IMR-90 (cell line): ENCODE results near the gene TAS2R4. TPM values are rescaled to one million over a fixed set of nuclear protein-coding genes. Genes with fewer than 3 reads are reported as not detected.

Source experiments
- ATAC-seq: fragments of 200-7000 bp; cut with Tn5 transposase; 2 replicates; pipeline ENCODE4 v1.9.1; 2020; ENCODE audit warnings: low read depth, mild to moderate bottlenecking, moderate library complexity
- Bru-seq: library from RNA; stranded (reverse); fragments of 400-500 nt; gene quantifications from one replicate; lab custom pipeline; 2021; lab: Mats Ljungman, UMichigan
- BruChase-seq, 2 experiments: library from RNA; stranded (reverse); fragments of 400-500 nt; gene quantifications; one replicate each; lab custom pipeline; 2021; lab: Mats Ljungman, UMichigan
- BruUV-seq: library from RNA; stranded (reverse); fragments of 400-500 nt; replicated peaks from 2 replicates; lab custom pipeline; 2021; lab: Mats Ljungman, UMichigan
- CTCF ChIA-PET: fragments of 300-600 bp; formaldehyde crosslinking; extraction: SDS; loops from one replicate; lab custom pipeline; 2021; ENCODE audit warnings: antibody characterized with exemption; lab: Yijun Ruan, JAX
- POLR2A ChIA-PET: fragments of 300-600 bp; sonication (Branson Sonifier 250); formaldehyde crosslinking; loops from one replicate; lab custom pipeline; 2022; ENCODE audit warnings: antibody characterized with exemption; ENCODE audit not compliant: unreplicated experiment; lab: Charles Lee
- DNase-seq: peaks from one replicate; pipeline ENCODE4 v3.0.0; 2013
- H2AFZ ChIP-seq: replicated peaks from 2 replicates; pipeline ENCODE3; 2013; ENCODE audit warnings: low read length, mild to moderate bottlenecking; ENCODE audit not compliant: poor library complexity
- H2AK5ac ChIP-seq: 2 replicates; pipeline ENCODE4 v1.6.1; 2013; ENCODE audit warnings: low read depth, low read length, inconsistent platforms
- H2AK9ac ChIP-seq: replicated peaks from 2 replicates; pipeline ENCODE3; 2013; ENCODE audit warnings: mild to moderate bottlenecking, low read depth, low read length, moderate library complexity; ENCODE audit not compliant: poor library complexity
- H2BK120ac ChIP-seq: 2 replicates; pipeline ENCODE4 v1.6.1; 2013; ENCODE audit warnings: low read depth, low read length, inconsistent platforms
- H2BK15ac ChIP-seq: 3 replicates; pipeline ENCODE4 v1.6.1; 2013; ENCODE audit warnings: low read depth, low read length, inconsistent platforms
- H2BK20ac ChIP-seq: 2 replicates; pipeline ENCODE4 v1.6.1; 2013; ENCODE audit warnings: low read depth, mild to moderate bottlenecking, inconsistent platforms, low read length, moderate library complexity
- H2BK5ac ChIP-seq: 2 replicates; pipeline ENCODE4 v1.6.1; 2013; ENCODE audit warnings: mild to moderate bottlenecking, low read depth, low read length, inconsistent platforms; ENCODE audit not compliant: poor library complexity, severe bottlenecking
- H3K14ac ChIP-seq: replicated peaks from 2 replicates; pipeline ENCODE4 v1.6.1; 2013; ENCODE audit warnings: low read depth, low read length, inconsistent platforms
- H3K18ac ChIP-seq: 2 replicates; pipeline ENCODE4 v1.6.1; 2013; ENCODE audit warnings: low read depth, low read length, control low read depth
- H3K23ac ChIP-seq: 2 replicates; pipeline ENCODE4 v1.6.1; 2013; ENCODE audit warnings: low read depth, low read length, inconsistent platforms
- H3K27ac ChIP-seq: 2 replicates; pipeline ENCODE4 v1.5.1; 2013; ENCODE audit warnings: mild to moderate bottlenecking, control low read depth, low read length; ENCODE audit not compliant: insufficient read depth
- H3K27me3 ChIP-seq: 2 replicates; pipeline ENCODE4 v1.6.1; 2013; ENCODE audit warnings: low read length; ENCODE audit not compliant: control insufficient read depth, insufficient read depth
- H3K36me3 ChIP-seq: 2 replicates; pipeline ENCODE4 v1.6.1; 2013; ENCODE audit warnings: low read length, mixed read lengths; ENCODE audit not compliant: control insufficient read depth, insufficient read depth
- H3K4ac ChIP-seq: 2 replicates; pipeline ENCODE4 v1.6.1; 2013; ENCODE audit warnings: low read depth, low read length, inconsistent platforms
- H3K4me1 ChIP-seq: 2 replicates; pipeline ENCODE4 v1.6.1; 2013; ENCODE audit warnings: low read length, mixed read lengths; ENCODE audit not compliant: control insufficient read depth, insufficient read depth
- H3K4me2 ChIP-seq: 2 replicates; pipeline ENCODE4 v1.6.1; 2013; ENCODE audit warnings: low read depth, mild to moderate bottlenecking, control low read depth, low read length, moderate library complexity
- H3K4me3 ChIP-seq: 2 replicates; pipeline ENCODE4 v1.5.1; 2013; ENCODE audit warnings: low read depth, mild to moderate bottlenecking, control low read depth, low read length, moderate library complexity; ENCODE audit not compliant: insufficient read depth
- H3K56ac ChIP-seq: 2 replicates; pipeline ENCODE4 v1.6.1; 2013; ENCODE audit warnings: low read length, inconsistent platforms; ENCODE audit not compliant: insufficient read depth; ENCODE audit errors: extremely low read depth
- H3K79me1 ChIP-seq, 2 experiments: 2 replicates each; pipeline ENCODE4 v1.6.1; 2013; ENCODE audit warnings: low read length in 2 of 2, inconsistent platforms in 1 of 2, low read depth in 1 of 2
- H3K9ac ChIP-seq: 2 replicates; pipeline ENCODE4 v1.6.1; 2013; ENCODE audit warnings: low read depth, low read length, control low read depth
- H3K9me1 ChIP-seq: 2 replicates; pipeline ENCODE4 v1.6.1; 2013; ENCODE audit warnings: low read length, inconsistent platforms; ENCODE audit not compliant: insufficient read depth
- H3K9me3 ChIP-seq: 2 replicates; pipeline ENCODE4 v1.6.1; 2013; ENCODE audit warnings: low read length; ENCODE audit not compliant: control insufficient read depth, insufficient read depth
- H4K20me1 ChIP-seq: 2 replicates; pipeline ENCODE4 v1.6.1; 2013; ENCODE audit warnings: low read length, inconsistent platforms; ENCODE audit not compliant: insufficient read depth
- H4K5ac ChIP-seq: 2 replicates; pipeline ENCODE4 v1.6.1; 2013; ENCODE audit warnings: mild to moderate bottlenecking, low read depth, low read length, control low read depth
- H4K8ac ChIP-seq, 2 experiments: 2 replicates each; pipeline ENCODE4 v1.6.1; 2013; ENCODE audit warnings: low read depth in 2 of 2, low read length in 2 of 2, control low read depth in 1 of 2, inconsistent platforms in 1 of 2
- H4K91ac ChIP-seq: 2 replicates; pipeline ENCODE4 v1.6.1; 2013; ENCODE audit warnings: low read depth, low read length, inconsistent platforms; ENCODE audit not compliant: insufficient read depth
- POLR2A ChIP-seq: IDR thresholded peaks from 2 replicates; pipeline ENCODE4 v1.6.1; 2012; ENCODE audit warnings: mild to moderate bottlenecking, low read depth, low read length
- USF2 ChIP-seq: fragments of 150-350 bp; IDR thresholded peaks from 2 replicates; pipeline ENCODE4 v1.6.1; 2017; ENCODE audit warnings: mild to moderate bottlenecking, antibody characterized with exemption, low read length, low read depth
- WGBS, 2 experiments: methylation state at CpG; one replicate each; pipeline versions ENCODE4 v1.1.5 to v1.1.7; 2013; ENCODE audit warnings: missing lambda C conversion rate in 2 of 2; ENCODE audit not compliant: insufficient read length in 1 of 2; ENCODE audit errors: extremely low coverage in 2 of 2; 5-methylcytosine and 5-hydroxymethylcytosine counted together
- dilution Hi-C: fragments of 300-500 bp; cut with HindIII; formaldehyde crosslinking; loops from one replicate; pipeline ENCODE4 v1.14.3; 2018; ENCODE audit warnings: low sequenced_read_pairs; ENCODE audit not compliant: unreplicated experiment
- in situ Hi-C: fragments of 300-500 bp; cut with MboI; formaldehyde crosslinking; loops from 3 replicates; pipeline ENCODE4 v1.14.3; 2019; ENCODE audit warnings: low sequenced_read_pairs, inconsistent platforms, mixed read lengths
- intact Hi-C: fragments of 100-400 bp; cut with micrococcal nuclease; formaldehyde crosslinking; loops from 2 replicates; pipeline ENCODE4 v1.10.0; 2022
- long read RNA-seq: library from polyadenylated mRNA; unstranded; transcript quantifications from one replicate; pipeline ENCODE4 v2.0.0, GENCODE V29; 2021; ENCODE audit not compliant: unreplicated experiment
- polyA plus RNA-seq, 3 experiments: library from polyadenylated mRNA; depleted of rRNA; stranded (reverse); fragments of >200 nt; gene quantifications; 2 replicates each; pipeline ENCODE4 v1.2.3, GENCODE V29; 2012; ENCODE audit warnings: low replicate concordance in 1 of 3
- total RNA-seq: library from RNA; depleted of rRNA; stranded (reverse); fragments of >200 nt; gene quantifications from 2 replicates; pipeline ENCODE4 v1.2.3, GENCODE V29; 2012; rRNA removed

The TAS2R4 gene
- total RNA-seq: 0.18 and 0.28 TPM in 2 replicates
- 0.09 and 0.14 TPM in 2 replicates for polyA plus RNA-seq (2012; rRNA removed)
- 0.02 TPM in 1 of 2 replicates, not detected in the other for polyA plus RNA-seq (2012; cell fraction: cytosol; rRNA removed)
- polyA plus RNA-seq (2012; cell fraction: nucleus; rRNA removed; ENCODE audit: low replicate concordance): 0.09 and 0.56 TPM in 2 replicates
- percentile 55 among the genes with signal in this experiment for Bru-seq, nascent RNA
- percentile 79 among the genes with signal in this experiment for BruChase-seq, experiment 1, labeled RNA remaining after a 6-hour chase
- BruChase-seq, experiment 2, labeled RNA remaining after a 2-hour chase: percentile 87 among the genes with signal in this experiment
- long read RNA-seq: 0 reads

- no peaks in the 10 kb centered on the region for H3K9me1 ChIP-seq
- in situ Hi-C loops: no loop called here
- no peaks in the 10 kb centered on the region for H3K27me3 ChIP-seq
- POLR2A ChIA-PET: no interaction called here
- no peak for DNase-seq
- H3K18ac ChIP-seq: no peak within 1 kb of the TSS
- no peak within 1 kb of the TSS for H4K5ac ChIP-seq
- H3K14ac ChIP-seq: no peak within 1 kb of the TSS
- H2AK9ac ChIP-seq: no peak within 1 kb of the TSS
- no TSS peak for BruUV-seq
- no peak within 1 kb of the TSS for H2BK20ac ChIP-seq
- no peaks in the 10 kb centered on the region for H4K20me1 ChIP-seq
- H3K36me3 ChIP-seq: peaks cover 4% of the 10 kb centered on the region
- H3K23ac ChIP-seq: no peak within 1 kb of the TSS
- H3K4me2 ChIP-seq: no peak within 1 kb of the TSS
- H4K8ac ChIP-seq: no peak within 1 kb of the TSS
- no peak for TF ChIP-seq USF2
- no peak for TF ChIP-seq POLR2A
- H3K4me1 ChIP-seq: no peaks in the 10 kb centered on the region
- no peak within 1 kb of the TSS for H2AFZ ChIP-seq
- no peaks in the 10 kb centered on the region for H3K79me1 ChIP-seq
- CTCF ChIA-PET: interaction anchor here (0.9 kb wide), 1 partner anchor 39 kb away, joined by 3 read pairs; the partner anchor contains the start of gene SSBP1
- intact Hi-C loops: no loop called here
- H2BK15ac ChIP-seq: no peak within 1 kb of the TSS
- dilution Hi-C loops: no loop called here
- H2BK120ac ChIP-seq: no peak within 1 kb of the TSS
- no peak within 1 kb of the TSS for H2BK5ac ChIP-seq
- no peak within 1 kb of the TSS for H3K4ac ChIP-seq
- no peak within 1 kb of the TSS for H3K27ac ChIP-seq
- no peak within 1 kb of the TSS for H3K4me3 ChIP-seq
- H2AK5ac ChIP-seq: no peak within 1 kb of the TSS
- H3K9ac ChIP-seq: no peak within 1 kb of the TSS
- no CpG with 5 or more reads among the region's 1 CpG for WGBS, 2 experiments
- no peak within 1 kb of the TSS for H3K56ac ChIP-seq
- ATAC-seq: no peak
- H3K9me3 ChIP-seq: no peaks in the 10 kb centered on the region
- no peak within 1 kb of the TSS for H4K91ac ChIP-seq
Measured at GRCh38 chr7:141776374-141776773, at the start of gene TAS2R4. Gene TAS2R4, plus strand, starts transcription at chr7:141776674. Its CDS starts 1,815 bp downstream, at chr7:141778489.
